Activated CD4-positive, alpha-beta T cell treated with anti-CD3 and anti-CD28 coated beads for 24 hours (primary cell): ENCODE results near the gene LEUTX.
"Not testable (repeated sequence)": the region's sequence is repeated elsewhere in the genome, so short reads cannot be mapped to it uniquely, and the experiment has no call there.

Experiments used
- DNase-seq, 2 donors: peaks; one replicate each; pipeline ENCODE4 v3.0.0-alpha.2; 2020; ENCODE audit warnings: low read depth in 2 of 2

LEUTX gene

DNA sequence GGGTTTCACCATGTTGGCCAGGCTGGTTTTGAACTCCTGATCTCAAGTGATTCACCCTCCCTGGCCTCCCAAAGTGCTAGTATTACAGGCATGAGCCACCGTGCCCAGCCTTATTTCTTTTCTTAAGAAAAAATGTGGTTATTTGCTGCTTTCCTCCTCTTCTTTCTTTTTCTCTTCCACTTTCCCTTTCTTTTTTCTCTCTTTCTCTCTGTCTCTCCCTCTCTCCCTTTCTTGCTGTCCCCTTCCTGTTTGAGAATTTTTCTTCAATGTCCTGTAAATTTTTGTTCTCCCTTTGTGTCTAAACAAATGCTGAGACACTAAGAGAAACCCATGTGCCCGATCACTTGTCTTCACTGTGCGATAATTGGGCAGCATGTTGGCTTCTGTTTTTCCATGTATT lies 2.2 kb downstream of the LEUTX start:
- no peak for DNase-seq

DNA sequence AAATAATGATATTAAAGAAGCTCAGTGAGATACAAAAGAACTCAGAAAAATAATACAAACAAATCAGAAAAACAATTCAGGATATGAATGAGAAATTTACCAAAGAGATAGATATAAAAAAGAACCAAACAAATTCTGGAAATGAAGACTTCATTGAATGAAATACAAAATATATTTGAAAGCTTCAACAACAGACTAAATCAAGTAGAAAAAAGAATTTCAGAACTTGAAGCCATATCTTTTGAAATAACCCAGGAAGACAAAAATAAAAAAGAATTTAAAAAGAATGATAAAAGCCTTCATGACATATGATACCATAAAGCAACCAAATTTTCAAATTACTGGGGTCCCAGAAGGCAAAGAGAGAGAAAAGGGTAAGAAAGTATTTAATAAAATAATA lies 9.6 kb downstream of the LEUTX start:
- DNase-seq, result no peak

DNA sequence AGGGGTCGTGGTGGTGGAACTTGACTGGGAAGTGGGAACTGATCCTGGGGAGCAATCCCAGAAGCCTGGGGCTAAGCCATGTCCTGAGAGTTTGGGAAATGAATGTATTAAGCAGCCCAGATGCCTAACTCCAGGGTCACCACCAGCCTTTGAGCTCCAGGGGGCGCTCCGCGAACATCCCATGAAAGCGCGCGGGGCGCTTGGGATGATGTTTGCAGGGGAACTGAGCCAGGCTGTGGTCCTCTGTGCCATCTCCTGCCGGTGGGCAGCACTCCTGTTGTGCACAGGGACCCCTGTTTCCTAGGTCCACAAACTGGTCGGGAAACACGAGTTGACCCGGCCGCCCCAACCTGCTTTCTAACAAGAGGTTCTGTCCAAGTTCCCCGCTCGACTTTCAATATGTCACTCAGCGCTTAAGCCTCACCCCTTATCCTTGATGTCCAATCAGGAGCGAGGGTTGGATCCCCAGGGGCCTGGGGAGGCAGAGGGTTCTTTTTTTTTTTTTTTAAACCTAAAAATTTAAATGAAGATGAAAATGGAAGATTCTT lies 14.4 kb downstream of the LEUTX start:
- peak; percentile 63 to 66 for DNase-seq

DNA sequence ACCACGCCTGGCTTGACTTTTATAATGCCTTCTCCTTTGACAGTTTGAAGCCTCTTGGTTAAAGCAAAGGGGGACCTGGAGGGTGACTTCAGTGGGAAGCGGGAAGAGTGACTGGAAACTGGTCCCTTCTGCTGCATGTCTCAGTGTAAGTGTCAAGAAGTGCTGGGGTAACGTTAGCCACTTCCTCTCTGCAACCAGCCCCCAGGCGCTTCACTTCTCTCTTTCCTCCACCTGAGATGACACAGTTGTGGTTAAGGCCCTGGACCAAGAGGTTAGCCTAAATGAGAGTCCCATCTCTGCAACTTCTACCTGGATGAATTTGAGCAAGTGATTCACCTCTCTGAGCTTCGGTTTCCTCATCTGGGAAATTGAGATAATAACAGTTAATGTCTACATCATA lies 16.3 kb downstream of the LEUTX start:
- no peak for DNase-seq

DNA sequence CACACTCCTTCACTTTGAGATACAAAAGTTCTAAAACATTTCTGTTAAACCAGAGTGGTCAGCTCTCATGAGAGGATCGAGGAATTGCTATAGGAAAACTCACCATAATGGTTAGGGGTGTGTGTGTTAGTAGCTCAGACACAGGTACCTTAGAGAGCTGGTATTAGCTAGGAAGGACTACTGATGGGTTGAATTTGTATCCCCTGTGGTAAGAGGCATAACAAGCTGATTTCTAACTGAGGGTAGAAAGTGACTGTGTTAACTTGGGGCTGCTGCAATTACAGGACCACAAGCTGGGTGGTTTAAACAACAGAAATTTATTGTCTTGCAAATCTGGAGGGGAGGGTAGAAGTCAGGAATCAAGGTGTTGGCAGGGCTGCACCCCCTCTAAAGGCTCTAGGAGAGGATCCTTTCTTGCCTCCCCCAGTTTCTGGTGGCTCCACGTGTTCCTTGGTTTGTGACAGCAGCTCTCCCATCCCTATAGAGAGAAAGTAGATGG lies 17.4 kb downstream of the LEUTX start:
- DNase-seq, result no peak

DNA sequence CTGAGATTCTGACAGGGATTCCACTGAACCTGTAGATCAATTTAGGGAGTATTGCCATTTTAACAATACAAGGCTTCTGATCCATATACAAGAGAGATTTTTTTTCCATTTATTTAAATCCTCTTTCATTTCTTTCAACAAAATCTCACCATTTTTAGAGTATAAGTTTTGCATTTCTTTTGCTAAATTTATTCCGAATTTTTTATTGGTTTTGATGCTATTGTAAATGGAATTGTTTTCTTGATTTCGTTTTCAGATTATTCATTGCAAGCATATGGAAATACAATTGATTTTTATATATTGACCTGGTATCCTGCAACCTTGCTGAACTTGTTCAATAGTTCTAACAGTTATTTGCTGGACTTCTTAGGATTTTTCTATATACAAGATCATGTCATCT lies 18.4 kb downstream of the LEUTX start:
- no peak for DNase-seq

DNA sequence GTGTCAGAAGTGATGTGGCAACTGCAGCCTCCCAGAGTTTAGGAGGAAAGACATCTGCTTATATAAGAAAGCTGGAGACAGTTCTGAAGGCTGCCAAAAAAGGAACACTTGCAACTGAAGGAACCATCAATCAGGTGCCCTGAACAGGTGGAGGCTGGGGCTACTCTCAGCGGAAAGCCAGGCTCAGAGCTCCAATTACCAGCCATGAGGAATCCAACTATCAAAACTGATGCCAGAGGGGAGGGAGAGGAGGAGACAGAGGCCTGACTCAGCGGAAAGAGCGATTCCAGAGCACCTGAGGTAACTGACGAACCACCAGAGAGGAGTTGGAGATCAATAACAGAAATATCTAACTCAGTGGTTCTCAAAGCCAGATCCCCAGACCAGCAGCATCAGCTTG lies 24.3 kb downstream of the LEUTX start:
- DNase-seq, result no peak

DNA sequence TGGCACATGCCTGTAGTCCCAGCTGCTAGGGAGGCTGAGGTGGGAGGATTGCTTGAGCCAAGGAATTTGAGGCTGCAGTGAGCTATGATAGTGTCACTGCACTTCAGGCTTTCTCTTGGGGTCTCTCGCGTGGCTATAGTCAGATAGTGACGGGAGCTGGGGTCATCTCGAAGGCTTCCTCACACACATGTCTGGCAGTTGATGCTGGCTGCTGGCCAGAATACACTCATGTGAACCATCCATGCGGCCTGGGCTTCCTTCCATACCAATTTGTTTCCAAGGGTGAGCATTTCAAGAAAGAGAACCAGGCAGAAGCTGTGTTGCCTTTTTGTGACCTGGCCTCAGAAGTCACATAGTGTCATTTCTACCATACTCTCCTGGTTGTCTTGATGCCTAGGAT lies 26.4 kb downstream of the LEUTX start:
- no peak for DNase-seq

DNA sequence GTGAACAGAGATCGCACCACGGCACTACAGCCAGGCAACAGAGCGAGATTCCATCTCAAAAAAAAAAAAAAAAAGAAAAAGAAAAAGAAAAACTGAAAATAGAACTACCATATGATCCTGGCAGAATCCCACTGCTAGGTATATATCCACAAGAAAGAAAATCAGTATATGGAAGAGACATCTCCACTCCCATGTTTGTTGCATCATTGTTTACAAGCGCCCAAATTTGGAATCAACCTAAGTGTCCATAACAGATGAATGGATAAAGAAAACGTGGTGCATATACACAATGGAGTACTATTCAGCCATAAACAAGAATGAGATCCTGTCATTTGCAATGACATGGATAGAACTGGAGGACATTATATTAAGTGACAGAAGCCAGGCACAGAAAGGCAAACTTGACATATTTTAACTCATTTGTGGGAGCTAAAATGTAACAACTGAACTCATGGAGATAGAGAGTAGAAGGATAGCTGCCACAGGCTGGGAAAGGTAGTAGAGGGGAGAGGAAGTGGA lies 29.3 kb downstream of the LEUTX start:
- no peak for DNase-seq

DNA sequence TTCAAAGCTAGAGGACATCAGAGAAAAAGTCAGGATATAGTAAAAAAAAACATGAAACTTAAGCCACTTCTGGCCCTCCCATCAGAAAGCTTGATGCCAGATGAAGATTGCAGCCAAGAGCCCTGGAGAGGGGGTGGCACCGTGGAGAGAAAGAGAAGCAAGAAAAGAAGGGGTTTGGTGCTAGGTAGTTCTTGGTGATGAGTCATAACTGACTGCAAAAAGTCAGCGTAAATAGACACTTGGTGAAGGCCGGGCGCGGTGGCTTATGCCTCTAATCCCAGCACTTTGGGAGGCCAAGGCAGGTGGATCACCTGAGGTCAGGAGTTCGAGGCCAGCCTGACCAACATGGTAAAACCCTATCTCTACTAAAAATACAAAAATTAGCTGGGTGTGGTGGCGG lies 30.0 kb downstream of the LEUTX start:
- not testable (repeated sequence) for DNase-seq

DNA sequence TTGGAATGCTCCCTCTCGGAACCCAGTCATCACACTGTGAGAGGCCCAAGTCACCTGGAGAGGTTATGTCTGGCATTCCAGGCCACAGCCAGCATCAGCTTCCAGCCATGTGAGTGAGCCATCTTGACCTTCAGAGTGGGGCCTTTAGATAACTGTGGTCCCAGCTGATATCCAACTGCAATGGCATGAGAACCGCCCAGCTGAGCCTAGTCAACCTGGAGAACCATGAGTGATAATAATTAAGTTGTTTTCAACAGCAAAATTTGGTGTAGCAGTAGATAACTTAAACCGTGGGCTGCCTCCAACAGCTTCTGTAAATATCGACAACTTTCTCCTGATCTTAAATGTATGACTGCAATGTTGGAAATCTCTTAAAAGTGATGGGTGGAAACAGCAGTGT lies 30.7 kb downstream of the LEUTX start:
- no peak for DNase-seq

DNA sequence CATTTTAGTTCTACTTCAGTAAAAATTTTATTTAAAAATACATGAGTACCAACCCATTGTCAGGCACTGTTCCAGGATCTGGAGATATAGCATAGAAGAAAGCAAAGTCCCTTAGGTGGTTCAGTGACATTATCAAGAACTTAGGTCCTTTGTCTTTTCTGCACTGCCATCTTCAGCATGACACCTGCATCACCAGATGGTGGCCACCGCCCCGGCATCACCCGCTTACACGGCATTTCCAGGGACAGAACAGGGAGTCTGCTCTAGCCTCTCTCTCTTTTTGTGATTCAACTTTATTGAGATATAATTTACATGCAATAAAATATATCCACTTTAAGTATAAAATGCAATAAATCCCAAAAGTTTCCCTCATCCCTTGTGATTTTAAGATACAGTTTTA lies 31.8 kb downstream of the LEUTX start:
- DNase-seq, result no peak

DNA sequence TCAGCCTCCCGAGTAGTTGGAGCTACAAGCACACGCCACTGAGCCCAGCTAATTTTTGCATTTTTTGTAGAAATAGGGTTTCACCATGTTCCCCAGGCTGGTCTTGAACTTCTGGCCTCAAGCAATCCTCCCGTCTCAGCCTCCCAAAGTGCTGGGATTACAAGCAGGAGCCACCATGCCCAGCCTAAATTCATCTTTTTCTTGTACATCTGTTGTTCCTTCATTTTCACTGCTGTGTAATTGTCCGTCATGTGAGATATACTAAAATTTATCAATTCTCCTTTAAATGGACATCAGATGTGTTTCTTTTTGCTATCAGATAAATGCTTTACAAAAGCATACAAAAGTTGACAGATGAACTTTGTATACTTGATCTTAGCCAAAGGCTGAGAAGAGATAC lies 32.4 kb downstream of the LEUTX start:
- no peak for DNase-seq

DNA sequence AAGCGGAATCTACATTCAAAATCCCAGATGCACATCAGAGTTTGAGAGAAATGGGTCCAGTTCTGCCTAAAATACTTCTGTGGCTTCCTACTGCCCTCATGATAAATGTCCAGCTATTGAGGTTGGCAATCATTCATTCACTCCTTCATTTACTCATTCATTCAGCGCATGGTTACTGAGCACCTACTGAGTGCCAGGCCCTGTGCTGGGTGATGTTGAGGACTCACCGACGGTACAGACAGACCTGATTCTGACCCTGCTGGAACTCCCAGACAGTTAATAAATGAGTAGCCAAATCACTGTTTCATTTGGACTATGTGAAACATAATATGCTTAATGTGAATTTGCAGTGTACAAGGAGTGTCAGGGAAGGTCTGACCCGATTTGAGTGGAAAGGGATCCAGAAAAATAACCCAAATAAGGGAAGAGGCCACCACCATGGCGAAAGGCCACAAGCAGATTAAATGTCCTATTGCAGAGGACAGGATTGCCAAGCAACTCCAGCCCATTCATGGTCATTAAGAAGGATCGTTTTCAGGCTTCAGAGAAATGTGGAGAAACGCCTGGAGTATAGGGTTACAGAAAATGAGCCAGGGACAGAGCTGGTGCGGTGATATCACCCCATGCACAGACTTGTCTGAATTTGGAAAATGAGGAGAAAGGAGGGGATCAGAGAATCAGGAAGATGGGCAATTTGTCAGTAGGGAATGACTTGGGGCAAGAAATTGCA lies 34.8 kb downstream of the LEUTX start:
- DNase-seq, result no peak

DNA sequence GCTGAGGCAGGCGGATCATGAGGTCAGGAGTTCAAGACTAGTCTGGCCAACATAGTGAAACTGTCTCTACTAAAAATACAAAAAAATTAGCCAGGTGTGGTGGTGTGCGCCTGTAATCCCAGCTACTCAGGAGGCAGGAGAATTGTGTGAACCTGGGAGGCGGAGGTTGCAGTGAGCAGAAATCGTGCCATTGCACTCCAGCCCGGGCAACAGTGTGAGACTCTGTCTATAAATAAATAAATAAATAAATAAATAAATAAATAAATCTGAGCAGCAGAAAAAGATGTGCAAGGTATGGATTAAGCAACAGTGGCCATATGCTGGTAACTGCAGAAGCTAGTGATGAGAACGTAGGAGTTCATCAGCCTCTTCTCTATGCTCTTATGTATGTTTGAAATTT lies 35.5 kb downstream of the LEUTX start:
- DNase-seq, result not testable (repeated sequence)

DNA sequence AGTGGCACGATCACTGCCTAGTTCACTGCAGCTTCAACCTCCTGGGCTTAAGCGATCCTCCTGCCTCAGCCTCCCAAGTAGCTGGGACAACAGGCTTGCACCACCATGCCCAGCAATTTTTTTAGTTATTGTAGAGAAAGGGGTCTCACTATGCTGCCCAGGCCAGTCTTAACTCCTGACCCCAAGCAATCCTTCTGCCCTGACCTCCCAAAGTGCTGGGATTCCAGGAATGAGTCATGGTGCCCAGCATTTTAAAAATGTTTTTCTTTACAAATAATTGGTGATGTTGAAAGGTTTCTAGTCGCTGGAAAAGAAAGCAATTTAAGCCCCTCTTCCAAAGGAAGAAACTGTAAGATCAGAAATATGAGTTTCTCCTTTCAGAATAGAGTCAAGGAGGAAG lies 35.9 kb downstream of the LEUTX start:
- no peak for DNase-seq

DNA sequence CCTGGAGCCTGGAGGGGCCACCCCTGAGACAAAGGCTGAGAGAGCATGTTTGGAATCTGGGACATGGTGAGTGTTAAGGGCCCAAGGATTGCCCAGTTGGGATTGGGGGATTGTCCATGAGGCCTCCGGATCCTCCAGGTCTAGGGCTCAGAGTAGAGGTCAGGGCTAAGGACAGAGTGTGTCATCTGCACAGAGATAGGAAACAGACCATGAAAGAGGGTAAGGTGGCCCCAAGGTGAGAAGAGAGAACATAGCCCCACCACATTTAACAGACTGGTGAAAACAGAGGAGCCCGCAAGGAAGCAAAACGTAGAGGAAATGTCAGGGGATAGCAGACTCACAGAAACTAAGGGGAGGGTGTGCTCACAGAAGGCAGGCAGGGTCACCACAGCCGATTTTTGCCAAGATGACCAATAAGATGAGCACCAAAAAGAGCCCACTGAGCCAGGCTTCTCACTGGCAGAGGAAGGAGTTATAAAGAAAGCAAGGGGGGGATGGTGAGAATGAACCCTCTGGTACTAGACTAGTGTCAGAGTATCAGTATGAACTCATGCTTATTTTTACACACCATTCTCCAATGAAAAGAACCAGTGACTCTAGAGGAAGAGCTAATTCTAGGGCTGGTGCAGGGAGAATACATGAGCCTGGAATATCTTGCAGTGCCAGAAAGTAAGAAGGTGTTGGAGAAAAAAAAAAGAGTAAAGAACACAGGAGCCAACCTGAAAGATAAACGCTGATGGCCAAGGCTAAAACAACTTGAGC lies 37.8 kb downstream of the LEUTX start:
- no peak for DNase-seq

DNA sequence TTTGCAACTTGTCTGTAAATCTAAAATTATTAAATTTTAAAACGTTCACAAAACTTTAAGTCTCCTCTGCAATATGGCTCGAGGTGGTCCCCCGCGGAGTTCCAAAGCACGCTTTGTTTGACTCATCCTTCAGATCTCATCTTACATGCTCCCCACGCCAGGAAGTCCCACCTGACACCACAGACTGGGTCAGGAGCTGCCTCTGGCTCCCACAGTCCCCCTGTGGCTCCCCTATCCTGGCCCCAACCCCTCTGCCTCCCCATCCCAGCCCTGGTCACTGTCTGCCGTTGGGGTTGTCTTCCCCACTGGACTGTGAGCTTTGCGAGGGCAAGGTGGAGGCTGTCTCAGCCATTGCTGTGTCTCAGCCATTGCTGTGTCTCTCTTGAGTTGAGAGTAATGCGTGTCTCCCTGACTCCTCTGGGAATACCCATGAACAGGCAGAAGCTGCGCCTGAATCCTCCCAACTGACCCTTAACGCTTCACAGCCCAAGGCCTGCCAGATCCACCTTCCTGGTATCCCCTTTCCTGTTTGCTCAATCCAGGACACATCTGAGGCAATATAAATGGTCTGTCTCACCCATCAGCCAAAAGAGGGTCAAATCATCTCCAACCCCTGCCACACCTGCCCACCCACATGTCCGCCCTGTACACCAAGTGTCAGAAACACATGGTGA lies 39.4 kb downstream of the LEUTX start:
- no peak for DNase-seq

DNA sequence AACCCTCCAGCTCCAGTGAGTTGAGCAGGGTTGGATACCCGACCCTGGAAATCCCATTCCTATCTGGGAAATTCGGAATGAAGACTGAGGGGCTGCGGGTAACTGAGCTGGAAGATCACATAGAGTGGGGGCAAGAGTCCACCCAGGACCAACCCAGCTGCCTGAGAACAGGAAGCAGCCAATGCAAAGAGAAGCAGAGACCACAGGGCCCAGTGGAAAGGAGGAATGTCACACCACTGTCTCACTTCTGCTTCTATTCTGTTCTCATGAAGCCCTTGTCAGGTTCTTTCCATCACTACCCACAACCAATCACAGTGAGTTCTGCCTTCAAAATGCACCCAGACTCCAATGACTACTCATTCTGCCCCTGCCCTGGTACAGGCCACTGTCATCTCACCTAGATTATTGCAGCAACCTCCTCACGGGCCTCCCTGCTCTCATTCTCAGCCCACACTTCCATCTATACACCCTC lies 40.0 kb downstream of the LEUTX start:
- no peak for DNase-seq

DNA sequence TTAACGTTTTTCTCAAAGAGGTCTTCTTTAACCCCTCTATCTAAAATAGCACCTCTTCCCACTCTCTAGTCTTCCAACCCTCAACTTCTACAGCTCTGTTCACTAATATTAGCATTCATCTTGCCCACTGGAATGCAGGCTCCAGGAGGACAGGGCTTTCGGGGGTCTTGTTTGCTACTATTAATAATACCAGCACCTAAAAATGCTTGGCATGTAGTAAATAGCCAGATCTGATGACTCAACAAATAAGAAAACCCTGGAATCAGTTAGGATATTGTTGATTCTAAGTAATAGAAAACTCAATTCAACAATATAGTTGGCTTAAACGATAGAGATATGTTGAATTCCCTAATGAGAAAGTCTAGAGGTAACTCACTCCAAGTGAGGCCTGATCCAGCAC lies 41.1 kb downstream of the LEUTX start:
- no peak for DNase-seq

DNA sequence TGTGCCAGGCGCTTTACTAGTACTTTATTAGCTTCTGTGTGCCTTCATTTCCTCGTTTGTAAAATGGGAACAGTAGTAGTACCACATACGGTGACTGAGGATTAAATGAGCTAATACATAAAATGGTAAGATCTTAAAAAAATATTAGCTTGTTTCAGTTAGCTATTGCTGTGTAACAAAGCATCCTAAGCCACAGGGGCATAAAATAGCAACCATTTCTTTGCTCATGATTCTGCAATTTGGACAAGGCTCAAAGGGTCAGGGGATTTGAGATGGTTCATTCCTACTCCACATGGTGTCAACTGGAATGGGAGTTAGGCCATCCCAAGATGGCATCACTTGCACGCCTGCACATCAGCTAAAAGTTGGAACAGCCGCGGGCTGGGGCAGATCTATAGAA lies 42.0 kb downstream of the LEUTX start:
- DNase-seq, result no peak

DNA sequence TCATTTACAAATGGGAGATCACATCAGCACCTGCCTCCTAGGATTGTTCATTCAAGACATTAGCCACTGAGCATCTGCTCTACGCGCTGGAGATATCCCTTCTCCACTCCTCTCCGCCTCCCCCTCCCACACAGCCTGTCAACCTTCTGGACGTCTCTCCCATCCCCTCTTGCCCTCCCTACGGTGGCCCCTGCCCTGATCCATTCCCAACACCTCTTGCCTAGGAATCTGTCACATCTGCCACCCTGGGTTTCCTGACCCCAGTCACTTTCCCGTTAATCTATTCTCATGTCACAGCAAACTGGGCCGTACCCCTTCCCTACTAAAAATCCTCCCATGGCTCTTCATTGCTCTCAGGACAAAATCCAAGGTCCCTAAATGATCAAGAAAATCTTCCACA lies 45.0 kb downstream of the LEUTX start:
- DNase-seq, result no peak
